Measurements from ENCODE around the gene SUN1. TPM values are rescaled to one million over a fixed set of nuclear protein-coding genes. Genes with fewer than 3 reads are reported as not detected.

Gene SUN1
- total and polyA plus RNA-seq, 2 donors (not counting 3 experiments of a cell fraction or from before 2014, with no cell fraction given): 158 to 410 TPM

DNA sequence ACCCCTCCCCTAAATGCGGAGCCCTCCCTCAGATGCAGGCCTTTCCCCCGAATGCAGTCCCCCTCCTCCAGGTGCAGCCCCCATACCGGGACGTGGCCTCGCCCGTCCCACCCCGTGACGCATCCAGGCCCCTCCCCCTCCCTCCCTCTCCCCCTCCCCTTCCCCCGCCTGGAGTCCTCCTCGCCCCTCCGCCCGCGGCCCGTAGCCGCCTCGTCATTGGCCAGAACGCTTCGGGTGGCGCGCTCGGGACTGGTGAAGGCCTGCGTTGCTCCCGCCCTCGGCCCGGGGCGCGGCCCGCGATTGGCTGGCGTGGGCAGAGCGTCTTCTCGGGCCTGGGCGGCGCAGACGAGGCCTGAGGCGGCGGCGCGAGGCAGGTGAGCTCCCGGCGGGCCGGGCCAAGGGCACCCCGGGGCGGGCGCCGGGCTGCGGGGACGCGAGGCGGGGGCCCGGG is 16.0 kb upstream of the SUN1 start:
- H3K4me2 ChIP-seq (ENCODE audit: insufficient read depth, low read length): no peak overlapping the region
- no TSS peak for BruUV-seq (replicated peaks)
- H3K79me2 ChIP-seq (ENCODE audit: control insufficient read depth, insufficient read depth, low read length): peaks cover 40% of the 10 kb centered on the region
- no peak overlapping the region for H3K9ac ChIP-seq (replicated peaks; ENCODE audit: extremely low read depth, insufficient read depth, low read length)
- H3K36me3 ChIP-seq (ENCODE audit: control insufficient read depth in 2 of 2, extremely low read depth in 1 of 2, insufficient read depth in 2 of 2, low read length in 2 of 2): no peaks in the 10 kb centered on the region
- H4K20me1 ChIP-seq (replicated peaks; ENCODE audit: control insufficient read depth, extremely low read depth, insufficient read depth, low read length): no peaks in the 10 kb centered on the region
- H2AFZ ChIP-seq (ENCODE audit: low read depth, low read length): no peak overlapping the region
- peak overlapping the region in 2 of 3 experiments; percentile 18 to 69 for H3K4me3 ChIP-seq (replicated peaks in 1 of 3; ENCODE audit: insufficient read depth in 1 of 3, low read depth in 1 of 3, low read length in 3 of 3)
- no peak overlapping the region for H3K27ac ChIP-seq (ENCODE audit: insufficient read depth, low read depth, low read length)
- H3K4me1 ChIP-seq (ENCODE audit: control insufficient read depth, extremely low read depth, insufficient read depth, low read length): peaks cover 20% of the 10 kb centered on the region
- POLR2A ChIA-PET: no interaction called here
- H3K9me3 ChIP-seq (replicated peaks; ENCODE audit: control insufficient read depth, insufficient read depth, low read length): no peaks in the 10 kb centered on the region
- intact Hi-C loops (cut with micrococcal nuclease): loop anchor here (1.0 kb wide), 1 partner anchor 16 kb away; the partner anchor contains the start of gene SUN1
- DNase-seq (ENCODE audit: low read depth, low spot score): peak; percentile 95
- CTCF ChIA-PET: interaction anchor here (1.1 to 3.6 kb wide), 10 partner anchors 11 to 57 kb away, joined by 3 to 24 read pairs (median 5); partner anchors contain the start of gene SUN1
- TF ChIP-seq POLR2A (IDR thresholded peaks at IDR 0.05; ENCODE audit: low read depth, low read length) (peak; percentile 30), POLR2AphosphoS5 (IDR thresholded peaks at IDR 0.05; ENCODE audit: insufficient read depth, low read depth, low read length) (peak; percentile 50), JUN (IDR thresholded peaks at IDR 0.05; ENCODE audit: borderline replicate concordance, insufficient read depth, insufficient read length, low read depth) (no peak)
- TF ChIP-seq, protein P1, sequence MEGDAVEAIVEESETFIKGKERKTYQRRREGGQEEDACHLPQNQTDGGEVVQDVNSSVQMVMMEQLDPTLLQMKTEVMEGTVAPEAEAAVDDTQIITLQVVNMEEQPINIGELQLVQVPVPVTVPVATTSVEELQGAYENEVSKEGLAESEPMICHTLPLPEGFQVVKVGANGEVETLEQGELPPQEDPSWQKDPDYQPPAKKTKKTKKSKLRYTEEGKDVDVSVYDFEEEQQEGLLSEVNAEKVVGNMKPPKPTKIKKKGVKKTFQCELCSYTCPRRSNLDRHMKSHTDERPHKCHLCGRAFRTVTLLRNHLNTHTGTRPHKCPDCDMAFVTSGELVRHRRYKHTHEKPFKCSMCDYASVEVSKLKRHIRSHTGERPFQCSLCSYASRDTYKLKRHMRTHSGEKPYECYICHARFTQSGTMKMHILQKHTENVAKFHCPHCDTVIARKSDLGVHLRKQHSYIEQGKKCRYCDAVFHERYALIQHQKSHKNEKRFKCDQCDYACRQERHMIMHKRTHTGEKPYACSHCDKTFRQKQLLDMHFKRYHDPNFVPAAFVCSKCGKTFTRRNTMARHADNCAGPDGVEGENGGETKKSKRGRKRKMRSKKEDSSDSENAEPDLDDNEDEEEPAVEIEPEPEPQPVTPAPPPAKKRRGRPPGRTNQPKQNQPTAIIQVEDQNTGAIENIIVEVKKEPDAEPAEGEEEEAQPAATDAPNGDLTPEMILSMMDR (IDR thresholded peaks at IDR 0.05; ENCODE audit: extremely low read depth in 1 of 2, insufficient read depth in 1 of 2, low read depth in 1 of 2, low read length in 2 of 2): no peak
- H3K27me3 ChIP-seq (ENCODE audit: control insufficient read depth in 2 of 2, insufficient read depth in 2 of 2, low read length in 2 of 2): no peaks in the 10 kb centered on the region
- dilution Hi-C loops (cut with MboI; ENCODE audit: extremely low pct_ligation_motif_present, low sequenced_read_pairs): no loop called here
- no peaks in the 10 kb centered on the region for H3K9me1 ChIP-seq (replicated peaks; ENCODE audit: control insufficient read depth, extremely low read depth, insufficient read depth, low read length)
- peak; percentile 88 for FAIRE-seq

All from endothelial cell of umbilical vein (primary cell).